Smooth muscle cell of bladder (primary cell): Measurements from ENCODE around the gene EPB41. TPM values are rescaled to one million over a fixed set of nuclear protein-coding genes. Genes with fewer than 3 reads are reported as not detected.

Experiments used
- total RNA-seq: library from RNA; depleted of rRNA; stranded (reverse); fragments of >200 nt; gene quantifications from 2 replicates; pipeline ENCODE4 v1.2.3, GENCODE V29; 2014

The EPB41 gene
- 9.7 and 12.6 TPM in 2 replicates for total RNA-seq

GRCh38 chr1:28914228-28915030 lies at the start of gene EPB41:
TSS of gene EPB41 (plus strand) at chr1:28914569. CDS start at chr1:28987438, 72,869 bp downstream.

GRCh38 chr1:29123887-29124365 lies 209.6 kb downstream of the EPB41 start, which contains the start of gene TMEM200B:
TSS of gene TMEM200B (minus strand) at chr1:29123903. CDS start at chr1:29121828, 2,075 bp downstream.

Other genes with a start within 250 kb of the EPB41 start
- gene GMEB1, start 245.8 kb upstream of the EPB41 start, total RNA-seq: 4.3 and 6.5 TPM in 2 replicates
- gene YTHDF2, start 177.6 kb upstream of the EPB41 start, total RNA-seq: 41.4 and 51.8 TPM in 2 replicates
- under 0.01 TPM in 1 of 2 replicates, not detected in the other for gene OPRD1, start 102.4 kb upstream of the EPB41 start, total RNA-seq
- 10.1 and 13.4 TPM in 2 replicates for gene TMEM200B, start 209.3 kb downstream of the EPB41 start, total RNA-seq